ENCODE data around the gene CHADL.
"Not testable (repeated sequence)": the region's sequence is repeated elsewhere in the genome, so short reads cannot be mapped to it uniquely, and the experiment has no call there.

The CHADL gene, protein sequence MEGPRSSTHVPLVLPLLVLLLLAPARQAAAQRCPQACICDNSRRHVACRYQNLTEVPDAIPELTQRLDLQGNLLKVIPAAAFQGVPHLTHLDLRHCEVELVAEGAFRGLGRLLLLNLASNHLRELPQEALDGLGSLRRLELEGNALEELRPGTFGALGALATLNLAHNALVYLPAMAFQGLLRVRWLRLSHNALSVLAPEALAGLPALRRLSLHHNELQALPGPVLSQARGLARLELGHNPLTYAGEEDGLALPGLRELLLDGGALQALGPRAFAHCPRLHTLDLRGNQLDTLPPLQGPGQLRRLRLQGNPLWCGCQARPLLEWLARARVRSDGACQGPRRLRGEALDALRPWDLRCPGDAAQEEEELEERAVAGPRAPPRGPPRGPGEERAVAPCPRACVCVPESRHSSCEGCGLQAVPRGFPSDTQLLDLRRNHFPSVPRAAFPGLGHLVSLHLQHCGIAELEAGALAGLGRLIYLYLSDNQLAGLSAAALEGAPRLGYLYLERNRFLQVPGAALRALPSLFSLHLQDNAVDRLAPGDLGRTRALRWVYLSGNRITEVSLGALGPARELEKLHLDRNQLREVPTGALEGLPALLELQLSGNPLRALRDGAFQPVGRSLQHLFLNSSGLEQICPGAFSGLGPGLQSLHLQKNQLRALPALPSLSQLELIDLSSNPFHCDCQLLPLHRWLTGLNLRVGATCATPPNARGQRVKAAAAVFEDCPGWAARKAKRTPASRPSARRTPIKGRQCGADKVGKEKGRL

DNA sequence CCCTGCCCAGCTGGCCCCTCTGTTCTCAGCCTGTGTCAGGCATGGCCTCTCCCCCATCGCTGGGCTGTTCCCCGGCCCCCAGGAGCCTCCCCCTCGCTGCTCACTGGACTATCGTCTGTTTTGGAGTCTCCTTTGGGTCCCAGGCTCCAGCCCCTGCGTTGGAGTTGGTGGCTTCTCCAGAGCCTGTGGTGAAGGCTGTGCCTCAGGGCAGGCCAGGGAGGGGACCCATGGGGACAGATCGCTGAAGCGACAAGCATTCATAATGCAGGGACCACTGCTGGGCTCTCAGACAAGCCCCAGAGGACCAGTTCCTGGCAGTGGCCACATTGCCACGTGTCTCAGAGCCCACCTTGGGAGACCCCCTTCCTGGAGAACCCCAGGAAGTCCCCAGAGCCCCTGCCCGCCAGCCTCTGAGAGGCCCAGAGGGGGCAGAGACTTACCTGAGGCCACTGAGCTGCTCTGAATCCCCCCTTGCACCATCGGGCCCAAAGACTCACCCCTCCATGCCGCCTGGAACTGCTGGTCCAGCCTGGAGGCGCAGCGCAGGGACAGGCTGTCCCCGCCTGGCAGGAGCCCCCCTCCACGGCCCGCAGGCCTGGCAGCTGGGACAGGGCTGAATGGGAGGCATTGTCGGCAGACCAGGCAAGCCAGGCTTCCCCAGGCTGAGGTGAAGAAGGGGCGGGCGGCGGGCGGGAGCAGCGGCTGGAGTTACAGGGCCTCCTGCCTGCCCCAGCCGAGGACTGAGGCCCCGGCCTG is at the start of gene CHADL:
CHADL (minus strand) TSS at position 555 of the 756 bp plus-strand sequence; CDS start at position 505, 50 bp downstream.
- DNase-seq = peak; percentile 25

DNA sequence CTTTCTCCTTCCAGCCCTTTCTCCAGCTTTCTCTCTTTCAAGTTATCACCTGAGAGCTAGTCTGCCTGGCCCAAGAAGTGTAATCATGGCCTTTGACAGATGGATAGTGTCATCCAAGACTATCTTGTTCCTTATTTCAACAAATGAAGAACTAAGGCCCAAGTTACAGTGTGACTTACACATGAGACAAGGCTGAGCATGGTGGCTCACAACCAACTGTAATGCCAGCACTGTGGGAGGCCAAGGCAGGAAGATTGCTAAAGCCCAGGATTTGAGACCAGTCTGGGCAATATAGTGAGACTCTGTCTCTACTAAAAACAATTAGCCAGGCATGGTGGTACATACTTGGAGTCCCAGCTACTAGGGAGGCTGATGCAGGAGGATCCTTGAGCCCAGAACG is 48.9 kb upstream of the CHADL start:
- DNase-seq = no peak

DNA sequence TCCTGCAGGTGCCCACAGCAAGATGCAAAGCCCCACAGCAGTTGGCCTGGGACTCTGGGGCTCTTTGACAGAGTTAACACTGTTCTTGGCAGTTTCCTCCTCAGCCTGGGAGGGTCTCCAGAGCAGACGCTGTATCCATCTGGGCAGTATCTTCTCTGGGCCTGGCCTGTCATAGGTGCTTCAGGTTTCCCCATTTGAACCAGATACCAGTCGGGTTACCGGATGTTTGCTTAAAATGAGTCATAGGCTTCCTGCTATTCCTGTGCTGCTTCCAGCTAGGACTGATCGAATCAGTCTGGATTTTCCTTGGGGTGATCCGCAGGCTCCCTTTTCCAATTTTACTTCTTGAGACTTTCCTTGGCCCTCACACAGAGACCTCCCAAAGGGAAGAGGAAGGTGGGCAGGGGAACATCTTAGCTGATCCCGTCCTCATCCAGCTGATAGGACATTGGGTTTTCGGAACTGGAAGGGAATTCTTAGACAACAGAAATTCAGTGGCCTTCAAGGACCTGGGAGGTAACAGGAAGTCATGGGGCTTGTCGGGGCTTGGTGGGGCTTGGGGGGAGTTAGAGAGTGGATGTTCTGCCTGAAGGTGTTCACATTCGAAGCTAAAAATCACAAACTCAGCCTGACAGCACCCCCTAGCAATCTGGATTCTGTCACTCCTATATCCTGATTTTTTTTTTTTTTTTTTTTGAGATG is 47.7 kb upstream of the CHADL start:
- peak; percentile 93 for DNase-seq

GRCh38 chr22:41286639-41287091 is 45.9 kb upstream of the CHADL start:
- peak; percentile 77 for DNase-seq

DNA sequence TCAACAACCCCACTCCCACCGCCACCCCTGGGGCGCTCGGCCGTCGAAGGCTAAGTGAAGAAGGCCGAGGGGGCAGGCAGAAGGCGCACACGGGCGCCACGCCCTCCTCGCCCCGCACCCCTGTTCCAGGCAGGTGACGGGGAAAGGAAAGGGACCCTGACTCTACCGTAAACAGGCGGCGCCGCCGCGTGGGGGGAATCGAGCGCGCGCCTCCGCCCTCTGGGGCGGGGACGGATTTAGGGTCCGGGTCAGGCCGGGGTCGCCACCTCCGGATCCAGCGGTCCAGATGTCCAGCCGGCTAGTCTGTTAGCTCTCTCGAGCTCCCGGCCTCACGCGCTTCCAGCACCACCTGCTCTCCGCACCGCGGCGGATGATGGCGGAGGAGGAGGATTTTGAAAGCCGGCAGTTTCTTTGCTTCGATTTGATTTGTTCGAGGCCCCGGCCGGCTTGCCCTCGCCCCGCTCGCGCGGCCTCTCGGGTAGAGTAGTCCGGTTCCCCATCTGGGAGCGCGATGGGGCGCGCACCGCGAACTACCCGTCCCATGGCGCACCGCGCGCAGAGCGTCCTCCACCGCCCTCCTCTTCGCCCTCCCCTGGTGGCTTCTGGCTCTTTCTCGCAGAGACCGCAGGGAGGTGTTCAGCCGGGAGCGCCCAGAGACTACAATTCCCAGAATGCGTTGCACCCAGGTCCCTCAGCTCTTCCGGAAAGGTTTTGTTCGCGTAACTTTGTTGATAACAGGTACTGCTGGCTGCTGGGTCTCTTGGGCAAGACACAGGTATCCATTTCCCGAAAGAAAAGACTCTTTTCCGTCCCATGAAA is 45.3 kb upstream of the CHADL start, which contains the start of gene RANGAP1:
RANGAP1 (minus strand) TSS at position 368 of the 819 bp plus-strand sequence. CDS start 5,143 bp downstream, outside the sequence.
- peak; percentile 100 for DNase-seq

DNA sequence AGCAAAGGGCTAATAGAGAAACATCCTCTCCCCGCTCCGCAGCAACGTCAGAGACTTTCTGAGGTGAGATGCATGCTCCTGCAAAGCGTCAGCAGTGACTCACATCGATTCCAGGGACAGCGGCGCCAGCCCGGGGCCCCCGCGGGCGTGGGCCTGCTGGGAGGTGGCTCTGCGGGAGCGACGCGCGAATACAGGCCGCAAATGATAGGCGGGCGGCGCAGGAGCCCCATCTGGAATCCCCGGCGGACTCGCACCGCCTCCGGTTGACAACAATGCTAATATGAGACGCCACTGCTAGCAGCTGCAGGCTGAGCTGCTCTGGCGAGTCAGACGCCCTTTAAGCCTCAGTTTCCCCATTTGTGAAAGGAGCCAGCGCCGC is 44.7 kb upstream of the CHADL start:
- peak; percentile 91 for DNase-seq

DNA sequence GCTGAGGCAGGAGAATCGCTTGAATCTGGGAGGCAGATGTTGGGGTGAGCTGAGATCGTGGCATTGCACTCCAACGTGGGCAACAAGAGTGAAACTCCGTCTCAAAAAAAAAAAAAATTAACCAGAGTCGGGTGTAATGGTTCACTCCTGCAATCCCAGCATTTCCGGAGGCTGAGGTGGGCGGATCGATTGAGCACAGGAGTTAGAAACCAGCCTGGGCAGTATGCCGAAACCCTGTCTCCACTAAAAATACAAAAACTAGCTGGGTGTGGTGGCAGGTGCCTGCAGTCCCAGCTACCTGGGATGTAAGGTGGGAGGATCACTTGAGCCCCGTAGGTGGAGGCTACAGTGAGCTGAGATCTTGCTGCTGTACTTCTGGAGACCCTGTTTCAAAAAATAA is 43.7 kb upstream of the CHADL start:
- no peak for DNase-seq

DNA sequence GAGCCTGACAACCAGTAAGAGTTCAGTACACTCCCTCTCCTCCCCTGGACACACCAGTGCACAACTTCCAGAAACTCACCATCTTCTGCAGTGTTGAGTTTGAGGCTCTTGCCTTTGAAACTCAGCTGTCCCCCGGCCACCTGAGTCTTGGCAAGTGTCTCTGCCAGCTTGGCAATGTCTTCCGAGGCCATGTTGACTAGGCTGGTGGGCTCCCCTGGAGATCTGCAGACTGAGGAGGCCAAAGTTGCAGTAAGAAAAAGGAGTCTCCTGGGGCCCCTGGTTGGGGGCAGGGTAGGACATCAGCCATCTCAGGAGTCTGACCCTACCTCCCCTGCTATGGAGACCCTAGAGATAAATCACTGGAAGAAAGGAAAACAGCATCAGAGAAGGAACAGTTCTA is 40.1 kb upstream of the CHADL start:
- DNase-seq = no peak

GRCh38 chr22:41280065-41280464 is 39.3 kb upstream of the CHADL start:
- DNase-seq = peak; percentile 27

DNA sequence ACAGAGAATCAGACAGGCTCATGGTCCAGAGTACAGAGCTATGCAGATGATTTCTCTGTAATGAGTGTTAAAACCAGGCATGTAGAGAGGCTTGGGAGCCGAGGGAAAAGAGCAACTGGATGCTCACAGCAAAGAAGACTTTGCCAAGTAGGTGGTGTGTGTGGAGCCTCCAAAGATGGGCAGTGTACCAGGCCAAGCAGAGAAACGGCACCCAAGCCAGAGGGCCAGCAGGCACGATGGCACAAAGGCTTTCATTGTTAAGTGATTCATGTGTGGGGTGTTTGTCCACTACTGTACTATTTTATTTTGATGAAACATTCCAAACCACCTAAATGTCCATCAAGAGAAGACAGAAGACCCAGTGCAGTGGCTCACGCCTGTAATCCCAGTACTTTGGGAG is 34.1 kb upstream of the CHADL start:
- DNase-seq = no peak

GRCh38 chr22:41273128-41273527 is 32.4 kb upstream of the CHADL start:
- no peak for DNase-seq

DNA sequence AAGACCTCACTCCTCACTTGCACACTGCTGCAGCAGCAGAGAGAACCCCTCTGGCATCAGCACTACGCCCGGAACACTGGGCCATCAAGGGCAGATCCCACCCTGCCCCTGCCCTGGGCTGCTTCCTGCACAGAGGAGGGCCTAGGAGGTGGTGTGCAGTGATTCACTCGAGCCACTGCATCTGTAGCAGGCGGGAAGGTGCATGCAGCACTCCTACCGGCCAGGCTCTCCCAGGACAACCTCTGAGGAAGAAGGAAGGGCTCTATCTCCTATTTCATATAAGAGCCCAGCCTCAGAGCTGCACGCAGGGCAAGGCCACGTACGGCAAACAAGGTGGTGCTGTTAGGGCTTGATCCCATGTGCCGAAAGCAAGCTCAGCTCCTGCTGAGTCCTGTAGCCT is 31.1 kb upstream of the CHADL start:
- DNase-seq = no peak

DNA sequence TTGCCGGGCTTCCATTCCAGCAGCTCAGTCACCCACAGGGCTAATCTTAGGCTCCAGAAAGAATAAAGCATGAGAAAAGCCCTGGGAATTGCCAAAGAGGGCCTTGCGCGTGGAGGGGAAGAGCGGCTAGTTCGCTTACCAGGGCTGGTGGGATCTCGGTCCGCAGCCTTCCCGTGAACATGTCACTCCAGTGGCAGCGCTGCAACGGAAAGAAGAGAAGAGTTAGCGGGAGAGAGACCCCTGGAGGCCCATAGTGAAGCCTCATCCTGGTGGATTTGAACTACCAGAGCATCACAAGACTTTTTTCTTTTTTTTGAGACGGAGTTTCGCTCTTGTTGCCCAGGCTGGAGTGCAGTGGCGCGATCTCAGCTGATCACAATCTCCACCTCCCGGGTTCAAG is 27.2 kb upstream of the CHADL start:
- DNase-seq = no peak

DNA sequence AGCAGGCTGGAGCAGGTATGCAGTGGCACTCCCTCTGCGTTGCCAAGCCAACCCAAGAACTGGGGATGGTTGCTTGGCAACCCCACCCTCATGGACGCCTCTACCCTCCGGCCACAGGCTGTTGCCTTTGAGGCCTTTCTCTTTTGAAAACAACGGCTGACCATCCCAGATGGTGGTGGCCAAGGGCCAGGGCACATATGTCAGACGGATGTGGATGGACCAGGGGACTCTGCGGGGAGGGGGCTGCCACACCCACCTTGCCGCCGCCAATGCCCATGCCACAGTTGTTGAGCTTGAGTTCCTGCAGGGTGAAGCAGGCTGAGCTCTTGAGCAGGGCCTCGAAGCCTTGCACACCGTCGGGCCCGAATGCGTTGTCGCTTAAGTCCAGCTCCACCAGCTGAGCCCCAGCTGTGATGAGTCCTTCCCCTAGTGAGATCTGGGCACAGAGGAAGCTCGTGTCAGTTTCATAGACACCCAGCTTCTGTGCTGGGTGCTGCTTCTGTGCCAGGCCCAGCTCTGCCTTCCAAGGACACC is 23.7 kb upstream of the CHADL start:
- no peak for DNase-seq

DNA sequence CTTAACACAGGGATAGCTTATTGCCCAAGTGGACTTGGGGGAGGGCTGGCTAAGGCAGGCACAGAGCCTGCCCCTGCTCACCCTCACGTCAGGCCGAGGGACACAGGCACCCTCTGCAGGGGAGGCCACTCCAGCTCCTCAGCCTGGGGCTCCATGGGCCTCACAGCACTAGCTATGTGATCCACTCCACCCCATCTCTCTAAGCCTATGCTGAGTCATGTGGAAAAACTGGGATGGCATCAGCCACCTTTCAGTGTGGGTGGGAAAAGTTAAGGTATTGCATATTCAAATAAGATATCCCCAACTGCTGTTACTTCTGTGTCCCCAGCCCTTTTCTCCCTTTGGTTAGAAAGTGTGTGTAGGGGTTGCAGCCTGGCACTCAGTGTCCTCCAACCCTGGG is 23.0 kb upstream of the CHADL start:
- DNase-seq = no peak

- no peak for DNase-seq
Measured at GRCh38 chr22:41262250-41262765, 21.6 kb upstream of the CHADL start.

DNA sequence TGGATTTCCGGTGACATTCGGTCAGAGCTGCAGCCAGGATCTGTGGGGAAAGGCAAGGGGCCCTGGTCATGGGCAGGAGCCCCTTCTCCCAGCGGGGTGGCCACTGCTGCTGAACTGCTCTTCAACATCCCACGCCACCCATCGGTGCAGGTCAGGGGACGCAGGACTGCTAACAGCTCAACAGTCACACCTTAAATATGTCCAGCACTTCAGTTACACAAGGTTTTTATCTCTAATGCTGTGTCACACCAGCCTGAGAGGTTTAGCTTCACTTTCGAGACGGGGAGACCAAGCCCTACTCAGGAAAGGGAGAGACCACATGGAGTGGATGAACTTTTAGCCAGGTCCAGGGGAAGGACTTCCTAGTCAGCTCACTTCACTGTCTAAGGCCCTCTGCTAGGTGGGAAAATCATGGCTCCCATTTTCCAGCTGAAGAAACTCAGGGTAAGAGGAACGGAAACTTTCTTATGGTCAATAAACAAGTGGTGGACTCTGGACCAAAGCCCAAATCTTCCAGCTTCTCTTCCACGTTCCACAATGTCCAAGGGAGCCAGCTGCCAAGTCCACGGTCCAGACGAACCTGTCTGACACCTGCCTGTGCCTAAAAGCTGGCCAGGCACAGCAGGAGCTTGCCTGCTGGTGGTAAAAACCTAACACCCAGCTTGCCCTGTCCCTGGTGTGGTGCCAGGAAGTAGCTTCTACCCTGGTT is 21.0 kb upstream of the CHADL start:
- no peak for DNase-seq

DNA sequence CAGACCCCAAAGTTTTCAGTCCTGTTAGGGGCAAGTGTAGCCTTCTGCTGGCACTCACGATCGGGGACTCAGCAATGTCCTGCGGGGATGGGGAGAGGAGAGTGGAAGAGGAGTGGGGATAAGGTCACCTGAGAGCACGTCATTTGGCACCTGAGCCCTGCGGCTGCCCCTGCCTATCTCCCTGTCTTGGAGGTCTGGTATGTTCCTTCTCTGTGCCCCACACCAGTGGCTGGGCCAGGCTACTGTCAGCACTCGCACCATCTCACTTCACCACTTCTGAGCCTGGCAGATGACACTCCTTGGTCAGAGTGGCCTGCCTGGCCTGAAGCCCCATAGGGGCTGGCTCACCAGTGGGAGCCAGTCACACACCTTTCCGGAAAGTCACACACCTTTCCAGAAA is 20.1 kb upstream of the CHADL start:
- no peak for DNase-seq

DNA sequence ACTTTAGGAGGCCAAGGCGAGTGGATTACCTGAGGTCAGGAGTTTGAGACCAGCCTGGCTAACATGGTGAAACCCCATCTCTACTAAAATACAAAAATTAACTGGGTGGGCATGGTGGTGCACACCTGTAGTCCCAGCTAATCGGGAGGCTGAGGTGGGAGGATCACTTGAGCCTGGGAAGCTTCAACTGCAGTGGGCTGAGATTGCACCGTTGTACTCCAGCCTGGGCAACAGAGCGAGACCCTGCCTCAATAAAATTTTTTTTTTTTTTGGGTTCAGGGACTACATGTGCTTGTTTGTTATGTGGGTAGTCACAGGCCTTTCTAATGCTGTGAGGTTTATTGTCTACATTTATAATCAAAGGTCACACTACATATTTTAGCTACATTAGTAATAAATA is 19.0 kb upstream of the CHADL start:
- not testable (repeated sequence) for DNase-seq

- no peak for DNase-seq
Measured at GRCh38 chr22:41257696-41258095, 17.0 kb upstream of the CHADL start.

Data from NCI-H69 (cell line).